Astrocyte (in vitro differentiated cells and primary cell): ENCODE data around the gene CDH10. TPM values are rescaled to one million over a fixed set of nuclear protein-coding genes. Genes with fewer than 3 reads are reported as not detected.

Experiments used
- DNase-seq: peaks from one replicate; pipeline ENCODE4 v3.0.0-alpha.2; 2010; ENCODE audit warnings: low read depth
- FAIRE-seq: peaks from 2 replicates; lab custom pipeline; 2011; peaks lifted over from hg19 to GRCh38; lab: Jason Lieb, UNC
- H2AFZ ChIP-seq: 2 replicates; pipeline ENCODE4 v1.6.0; 2012; ENCODE audit warnings: low read depth, low read length, inconsistent platforms
- H3K27ac ChIP-seq: 2 replicates; pipeline ENCODE4 v1.5.1; 2011; ENCODE audit warnings: low read depth, low read length, inconsistent platforms
- H3K27me3 ChIP-seq: 2 replicates; pipeline ENCODE4 v1.6.0; 2011; ENCODE audit warnings: low read length, inconsistent platforms; ENCODE audit not compliant: insufficient read depth
- H3K36me3 ChIP-seq: 2 replicates; pipeline ENCODE4 v1.5.1; 2011; ENCODE audit warnings: low read length, inconsistent platforms; ENCODE audit not compliant: insufficient read depth
- H3K4me1 ChIP-seq: 2 replicates; pipeline ENCODE4 v1.5.1; 2011; ENCODE audit warnings: low read length, inconsistent platforms; ENCODE audit not compliant: insufficient read depth
- H3K4me2 ChIP-seq: 2 replicates; pipeline ENCODE4 v1.6.0; 2012; ENCODE audit warnings: low read length, inconsistent platforms
- H3K4me3 ChIP-seq: 2 replicates; pipeline ENCODE4 v1.5.1; 2011; ENCODE audit warnings: low read depth, mild to moderate bottlenecking, low read length, inconsistent platforms; ENCODE audit not compliant: insufficient read depth
- H3K79me2 ChIP-seq: 2 replicates; pipeline ENCODE4 v1.6.0; 2012; ENCODE audit warnings: mild to moderate bottlenecking, low read length, inconsistent platforms; ENCODE audit not compliant: insufficient read depth
- H3K9ac ChIP-seq: 2 replicates; pipeline ENCODE4 v1.6.0; 2012; ENCODE audit warnings: mild to moderate bottlenecking, low read length, inconsistent platforms
- H3K9me3 ChIP-seq: 2 replicates; pipeline ENCODE4 v1.5.1; 2012; ENCODE audit warnings: low read depth, mild to moderate bottlenecking, low read length, inconsistent platforms; ENCODE audit not compliant: insufficient read depth
- H4K20me1 ChIP-seq: 2 replicates; pipeline ENCODE4 v1.6.0; 2012; ENCODE audit warnings: low read length, inconsistent platforms; ENCODE audit not compliant: insufficient read depth
- H3K27ac Mint-ChIP-seq: one replicate; pipeline ENCODE4 v1.8.0; 2021; ENCODE audit warnings: mild to moderate bottlenecking, mixed read lengths; ENCODE audit not compliant: unreplicated experiment
- H3K27me3 Mint-ChIP-seq: one replicate; pipeline ENCODE4 v1.8.0; 2021; ENCODE audit warnings: low read depth, mixed read lengths; ENCODE audit not compliant: unreplicated experiment
- H3K36me3 Mint-ChIP-seq: one replicate; pipeline ENCODE4 v1.8.0; 2021; ENCODE audit warnings: low read depth, mixed read lengths; ENCODE audit not compliant: unreplicated experiment
- H3K4me1 Mint-ChIP-seq: one replicate; pipeline ENCODE4 v1.8.0; 2021; ENCODE audit warnings: low read depth, mixed read lengths; ENCODE audit not compliant: unreplicated experiment
- H3K4me3 Mint-ChIP-seq: one replicate; pipeline ENCODE4 v1.8.0; 2021; ENCODE audit warnings: mild to moderate bottlenecking, moderate library complexity, mixed read lengths; ENCODE audit not compliant: unreplicated experiment
- H3K9me3 Mint-ChIP-seq: one replicate; pipeline ENCODE4 v1.8.0; 2021; ENCODE audit warnings: mild to moderate bottlenecking, mixed read lengths; ENCODE audit not compliant: unreplicated experiment
- EZH2 ChIP-seq: IDR thresholded peaks from 2 replicates; pipeline ENCODE4 v1.6.1; 2012; ENCODE audit warnings: mild to moderate bottlenecking, low read length, inconsistent platforms; ENCODE audit not compliant: insufficient read depth
- total RNA-seq: library from RNA; stranded (reverse); gene quantifications from 2 replicates; pipeline ENCODE4 v1.2.1, GENCODE V29; 2021
- TF ChIP-seq, protein P1 (sequence below): IDR thresholded peaks from 2 replicates; pipeline ENCODE4 v1.5.1; 2011; ENCODE audit warnings: low read depth, mild to moderate bottlenecking, inconsistent platforms, low read length, moderate library complexity; ENCODE audit not compliant: insufficient read depth

Gene CDH10
- total RNA-seq, 1 donor from 2014 or later = 6.9 TPM

DNA sequence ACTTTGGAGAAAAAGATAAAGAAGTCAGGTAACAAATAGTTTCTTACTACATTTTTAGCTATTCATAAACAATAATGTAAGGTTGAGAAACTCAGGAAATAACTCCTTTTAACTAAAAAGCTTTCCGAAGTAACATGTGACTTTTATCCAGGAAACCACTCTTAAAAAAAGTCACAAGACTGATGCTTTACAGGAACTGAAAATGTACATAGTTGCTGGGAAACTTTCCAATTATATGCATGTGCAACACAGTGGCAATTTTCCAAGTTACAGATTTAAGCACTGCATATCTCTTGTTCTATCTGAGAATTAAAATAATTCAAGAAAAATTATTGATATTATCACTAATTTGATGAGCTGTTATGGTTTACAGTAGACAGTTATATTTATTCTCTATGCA lies 105.2 kb downstream of the CDH10 start:
- Mint-ChIP-seq H3K27me3 (no peaks in the 10 kb centered on the region), H3K4me3 (no peak overlapping the region), H3K9me3 (no peaks in the 10 kb centered on the region), H3K4me1 (no peaks in the 10 kb centered on the region), H3K36me3 (no peaks in the 10 kb centered on the region), H3K27ac (no peak overlapping the region)
- H3K4me3 ChIP-seq = no peak overlapping the region
- FAIRE-seq = no peak
- H3K36me3 ChIP-seq = no peaks in the 10 kb centered on the region
- no peaks in the 10 kb centered on the region for H4K20me1 ChIP-seq
- no peak for DNase-seq
- H3K4me1 ChIP-seq = no peaks in the 10 kb centered on the region
- H3K27me3 ChIP-seq = no peaks in the 10 kb centered on the region
- no peak overlapping the region for H2AFZ ChIP-seq
- no peak overlapping the region for H3K9ac ChIP-seq
- no peak for TF ChIP-seq EZH2
- TF ChIP-seq, protein P1, sequence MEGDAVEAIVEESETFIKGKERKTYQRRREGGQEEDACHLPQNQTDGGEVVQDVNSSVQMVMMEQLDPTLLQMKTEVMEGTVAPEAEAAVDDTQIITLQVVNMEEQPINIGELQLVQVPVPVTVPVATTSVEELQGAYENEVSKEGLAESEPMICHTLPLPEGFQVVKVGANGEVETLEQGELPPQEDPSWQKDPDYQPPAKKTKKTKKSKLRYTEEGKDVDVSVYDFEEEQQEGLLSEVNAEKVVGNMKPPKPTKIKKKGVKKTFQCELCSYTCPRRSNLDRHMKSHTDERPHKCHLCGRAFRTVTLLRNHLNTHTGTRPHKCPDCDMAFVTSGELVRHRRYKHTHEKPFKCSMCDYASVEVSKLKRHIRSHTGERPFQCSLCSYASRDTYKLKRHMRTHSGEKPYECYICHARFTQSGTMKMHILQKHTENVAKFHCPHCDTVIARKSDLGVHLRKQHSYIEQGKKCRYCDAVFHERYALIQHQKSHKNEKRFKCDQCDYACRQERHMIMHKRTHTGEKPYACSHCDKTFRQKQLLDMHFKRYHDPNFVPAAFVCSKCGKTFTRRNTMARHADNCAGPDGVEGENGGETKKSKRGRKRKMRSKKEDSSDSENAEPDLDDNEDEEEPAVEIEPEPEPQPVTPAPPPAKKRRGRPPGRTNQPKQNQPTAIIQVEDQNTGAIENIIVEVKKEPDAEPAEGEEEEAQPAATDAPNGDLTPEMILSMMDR = no peak
- H3K4me2 ChIP-seq = no peak overlapping the region
- no peaks in the 10 kb centered on the region for H3K9me3 ChIP-seq
- no peaks in the 10 kb centered on the region for H3K79me2 ChIP-seq
- H3K27ac ChIP-seq = no peak overlapping the region

- no peak overlapping the region for H3K4me3 Mint-ChIP-seq
- TF ChIP-seq EZH2 = no peak
- TF ChIP-seq, protein P1 = no peak
Observed at GRCh38 chr5:24538346-24538745, 106.4 kb downstream of the CDH10 start.

GRCh38 chr5:24535646-24536045 lies 109.1 kb downstream of the CDH10 start:
- FAIRE-seq (no peak), DNase-seq (no peak)
- Histone ChIP-seq H4K20me1 (no peaks in the 10 kb centered on the region), H3K27me3 (no peaks in the 10 kb centered on the region), H3K9me3 (no peaks in the 10 kb centered on the region), H3K4me2 (no peak overlapping the region), H3K9ac (no peak overlapping the region), H3K36me3 (no peaks in the 10 kb centered on the region), H3K27ac (no peak overlapping the region), H3K4me1 (no peaks in the 10 kb centered on the region), H2AFZ (no peak overlapping the region), H3K4me3 (no peak overlapping the region), H3K79me2 (no peaks in the 10 kb centered on the region)
- H3K9me3 Mint-ChIP-seq = no peaks in the 10 kb centered on the region
- no peak overlapping the region for H3K4me3 Mint-ChIP-seq
- no peak for TF ChIP-seq EZH2
- TF ChIP-seq, protein P1 = no peak
- no peaks in the 10 kb centered on the region for H3K36me3 Mint-ChIP-seq
- H3K27ac Mint-ChIP-seq = no peak overlapping the region
- H3K27me3 Mint-ChIP-seq = no peaks in the 10 kb centered on the region
- no peaks in the 10 kb centered on the region for H3K4me1 Mint-ChIP-seq

More at GRCh38 chr5:24538346-24538745, 106.4 kb downstream of the CDH10 start:
- Histone ChIP-seq H3K27ac (no peak overlapping the region), H3K4me3 (no peak overlapping the region), H4K20me1 (no peaks in the 10 kb centered on the region), H3K4me2 (no peak overlapping the region), H2AFZ (no peak overlapping the region), H3K79me2 (no peaks in the 10 kb centered on the region), H3K9me3 (no peaks in the 10 kb centered on the region), H3K4me1 (no peaks in the 10 kb centered on the region), H3K27me3 (no peaks in the 10 kb centered on the region), H3K36me3 (no peaks in the 10 kb centered on the region), H3K9ac (no peak overlapping the region)
- H3K36me3 Mint-ChIP-seq = no peaks in the 10 kb centered on the region
- H3K27me3 Mint-ChIP-seq = no peaks in the 10 kb centered on the region
- no peaks in the 10 kb centered on the region for H3K4me1 Mint-ChIP-seq
- H3K9me3 Mint-ChIP-seq = no peaks in the 10 kb centered on the region
- H3K27ac Mint-ChIP-seq = no peak overlapping the region
- DNase-seq (no peak), FAIRE-seq (no peak)
